Keratinocyte (primary cell): ENCODE results near the gene A2M. TPM values are rescaled to one million over a fixed set of nuclear protein-coding genes. Genes with fewer than 3 reads are reported as not detected.

Experiments
- DNase-seq: peaks from one replicate; pipeline ENCODE4 v3.0.0-alpha.2; 2011; ENCODE audit warnings: low read depth, missing footprints, low spot score
- FAIRE-seq: peaks from 2 replicates; lab custom pipeline; 2011; peaks lifted over from hg19 to GRCh38; lab: Jason Lieb, UNC
- H2AFZ ChIP-seq: 2 replicates; pipeline ENCODE4 v1.6.0; 2012; ENCODE audit warnings: low read length, control low read depth, inconsistent platforms; ENCODE audit not compliant: control insufficient read depth
- H3K27ac ChIP-seq: 2 replicates; pipeline ENCODE4 v1.5.1; 2011; ENCODE audit warnings: low read length; ENCODE audit not compliant: control insufficient read depth, insufficient read depth
- H3K27me3 ChIP-seq: 3 replicates; pipeline ENCODE4 v1.6.0; 2011; ENCODE audit warnings: low read length; ENCODE audit not compliant: control insufficient read depth, insufficient read depth; ENCODE audit errors: extremely low read depth
- H3K36me3 ChIP-seq, 2 experiments: 2 replicates in 1 of 2; 3 replicates in 1 of 2; pipeline ENCODE4 v1.5.1; 2011; ENCODE audit warnings: low read length in 2 of 2, mild to moderate bottlenecking in 1 of 2; ENCODE audit not compliant: control insufficient read depth in 2 of 2, insufficient read depth in 2 of 2; ENCODE audit errors: extremely low read depth in 1 of 2
- H3K4me1 ChIP-seq: 3 replicates; pipeline ENCODE4 v1.5.1; 2011; ENCODE audit warnings: low read length; ENCODE audit not compliant: control insufficient read depth, insufficient read depth; ENCODE audit errors: extremely low read depth
- H3K4me2 ChIP-seq: 3 replicates; pipeline ENCODE4 v1.6.0; 2011; ENCODE audit warnings: low read depth, low read length; ENCODE audit not compliant: control insufficient read depth, insufficient read depth; ENCODE audit errors: extremely low read depth
- H3K4me3 ChIP-seq, 3 experiments: fragments of 200-600 bp in 1 of 3; sonication (generic) in 1 of 3; 2 replicates in 2 of 3; 3 replicates in 1 of 3; pipeline ENCODE4 v1.5.1; 2011 to 2016; ENCODE audit warnings: low read length in 3 of 3, mild to moderate bottlenecking in 3 of 3, control low read depth in 2 of 3, inconsistent platforms in 1 of 3, low read depth in 1 of 3, mixed read lengths in 1 of 3, mixed run types in 1 of 3, moderate library complexity in 1 of 3; ENCODE audit not compliant: control insufficient read depth in 2 of 3, insufficient read depth in 2 of 3; ENCODE audit errors: extremely low read depth in 1 of 3
- H3K79me2 ChIP-seq: 2 replicates; pipeline ENCODE4 v1.6.0; 2012; ENCODE audit warnings: low read length; ENCODE audit not compliant: control insufficient read depth, insufficient read depth
- H3K9ac ChIP-seq: 3 replicates; pipeline ENCODE4 v1.6.0; 2011; ENCODE audit warnings: low read length; ENCODE audit not compliant: control insufficient read depth, insufficient read depth; ENCODE audit errors: extremely low read depth
- H3K9me1 ChIP-seq: 3 replicates; pipeline ENCODE4 v1.6.0; 2011; ENCODE audit warnings: low read length; ENCODE audit not compliant: control insufficient read depth, insufficient read depth; ENCODE audit errors: extremely low read depth
- H3K9me3 ChIP-seq: 2 replicates; pipeline ENCODE4 v1.5.1; 2012; ENCODE audit warnings: low read depth, low read length; ENCODE audit not compliant: control insufficient read depth
- H4K20me1 ChIP-seq: 3 replicates; pipeline ENCODE4 v1.6.0; 2011; ENCODE audit warnings: low read length; ENCODE audit not compliant: control insufficient read depth, insufficient read depth; ENCODE audit errors: extremely low read depth
- CTCF ChIP-seq, 3 experiments: IDR thresholded peaks in 1 of 3; conservative IDR thresholded peaks in 1 of 3; optimal IDR thresholded peaks in 1 of 3; 2 replicates in 2 of 3; 3 replicates in 1 of 3; pipeline versions ENCODE3 to v1.5.1; 2011; ENCODE audit warnings: low read length in 3 of 3, mild to moderate bottlenecking in 3 of 3, moderate library complexity in 2 of 3, control low read depth in 1 of 3, inconsistent platforms in 1 of 3; ENCODE audit not compliant: insufficient read depth in 2 of 3; ENCODE audit errors: extremely low read depth in 1 of 3
- EZH2 ChIP-seq: IDR thresholded peaks from one replicate; pipeline ENCODE4 v1.6.1; 2012; ENCODE audit warnings: inconsistent platforms, mild to moderate bottlenecking, low read length, moderate library complexity
- dilution Hi-C: fragments of 300-500 bp; cut with MboI; formaldehyde crosslinking; loops from one replicate; pipeline ENCODE4 v1.7.0; 2020; ENCODE audit warnings: low sequenced_read_pairs; ENCODE audit not compliant: extremely low pct_ligation_motif_present
- polyA plus RNA-seq, 5 experiments: library from polyadenylated mRNA; depleted of rRNA in 3 of 5; stranded (reverse) in 3 of 5; stranded (forward) in 1 of 5; unstranded in 1 of 5; fragments of >200 nt; gene quantifications; 1 replicate in 1 of 5; 2 replicates in 3 of 5; 3 replicates in 1 of 5; pipeline versions ENCODE4 v1.2.1 to v1.2.3, GENCODE V29; 2011 to 2012; ENCODE audit warnings: missing spikeins in 2 of 5, low read depth in 1 of 5, low replicate concordance in 1 of 5

A2M gene
- polyA plus RNA-seq, 1 donor (not counting 4 experiments of a cell fraction or from before 2014, with no cell fraction given) = 0.49 TPM

GRCh38 chr12:9148926-9149325 lies 33.2 kb upstream of the A2M start:
- no peak overlapping the region for H3K4me3 ChIP-seq
- H3K9me3 ChIP-seq = no peaks in the 10 kb centered on the region
- FAIRE-seq = no peak
- no peak overlapping the region for H2AFZ ChIP-seq
- H3K4me1 ChIP-seq = no peaks in the 10 kb centered on the region
- H3K9ac ChIP-seq = no peak overlapping the region
- dilution Hi-C loops = no loop called here
- no peak overlapping the region for H3K4me2 ChIP-seq
- no peaks in the 10 kb centered on the region for H4K20me1 ChIP-seq
- no peaks in the 10 kb centered on the region for H3K9me1 ChIP-seq
- peaks cover 4% of the 10 kb centered on the region for H3K27me3 ChIP-seq
- H3K36me3 ChIP-seq = no peaks in the 10 kb centered on the region
- DNase-seq = no peak
- H3K79me2 ChIP-seq = no peaks in the 10 kb centered on the region
- H3K27ac ChIP-seq = no peak overlapping the region
- TF ChIP-seq CTCF (optimal IDR thresholded peaks at IDR 0.05 in 1 of 3, IDR thresholded peaks at IDR 0.05 in 1 of 3, conservative IDR thresholded peaks at IDR 0.05 in 1 of 3; ENCODE audit: extremely low read depth in 1 of 3, insufficient read depth in 2 of 3, low read length in 3 of 3) (no peak), EZH2 (no peak)

GRCh38 chr12:9147461-9147860 lies 31.7 kb upstream of the A2M start:
- TF ChIP-seq CTCF (optimal IDR thresholded peaks at IDR 0.05 in 1 of 3, IDR thresholded peaks at IDR 0.05 in 1 of 3, conservative IDR thresholded peaks at IDR 0.05 in 1 of 3; ENCODE audit: extremely low read depth in 1 of 3, insufficient read depth in 2 of 3, low read length in 3 of 3) (no peak), EZH2 (no peak)
- Histone ChIP-seq H3K27me3 (peaks cover 4% of the 10 kb centered on the region), H4K20me1 (no peaks in the 10 kb centered on the region), H3K36me3 (no peaks in the 10 kb centered on the region), H3K4me2 (no peak overlapping the region), H3K4me1 (no peaks in the 10 kb centered on the region), H3K9ac (no peak overlapping the region), H3K9me3 (no peaks in the 10 kb centered on the region), H3K27ac (no peak overlapping the region), H3K9me1 (no peaks in the 10 kb centered on the region), H3K4me3 (no peak overlapping the region), H3K79me2 (no peaks in the 10 kb centered on the region), H2AFZ (no peak overlapping the region)
- FAIRE-seq (no peak), DNase-seq (no peak)
- dilution Hi-C loops = no loop called here
